Endodermal cell (in vitro differentiated cells): ENCODE data around the gene PYGO2. TPM values are rescaled to one million over a fixed set of nuclear protein-coding genes. Genes with fewer than 3 reads are reported as not detected.

Source experiments
- DNase-seq: peaks from one replicate; pipeline ENCODE4 v3.0.0-alpha.2; 2017
- H3K27ac ChIP-seq: 2 replicates; pipeline ENCODE4 v1.5.1; 2013; ENCODE audit warnings: mild to moderate bottlenecking, low read depth, low read length, moderate library complexity
- H3K27me3 ChIP-seq: 2 replicates; pipeline ENCODE4 v1.6.1; 2013; ENCODE audit warnings: mild to moderate bottlenecking, low read length, moderate library complexity; ENCODE audit not compliant: insufficient read depth, control insufficient read depth, poor library complexity, severe bottlenecking
- H3K36me3 ChIP-seq: 2 replicates; pipeline ENCODE4 v1.7.0; 2013; ENCODE audit warnings: mild to moderate bottlenecking, low read length, moderate library complexity; ENCODE audit not compliant: control insufficient read depth, insufficient read depth
- H3K4me1 ChIP-seq: one replicate; pipeline ENCODE4 v1.7.0; 2013; ENCODE audit warnings: low read length; ENCODE audit not compliant: control insufficient read depth, insufficient read depth
- H3K4me3 ChIP-seq: 2 replicates; pipeline ENCODE4 v1.5.1; 2013; ENCODE audit warnings: mild to moderate bottlenecking, low read length, moderate library complexity
- H3K9ac ChIP-seq: 2 replicates; pipeline ENCODE4 v1.6.1; 2013; ENCODE audit warnings: mild to moderate bottlenecking, low read length, moderate library complexity; ENCODE audit not compliant: poor library complexity, severe bottlenecking; ENCODE audit errors: extremely low read depth
- H3K9me3 ChIP-seq: 2 replicates; pipeline ENCODE4 v1.6.1; 2013; ENCODE audit warnings: mild to moderate bottlenecking, low read length, moderate library complexity; ENCODE audit not compliant: control insufficient read depth
- H3K27ac Mint-ChIP-seq: 2 replicates; pipeline ENCODE4 v1.8.0; 2020; ENCODE audit warnings: mixed read lengths
- H3K27me3 Mint-ChIP-seq: 2 replicates; pipeline ENCODE4 v1.8.0; 2021; ENCODE audit warnings: mild to moderate bottlenecking, mixed read lengths; ENCODE audit not compliant: insufficient read depth
- H3K36me3 Mint-ChIP-seq: 2 replicates; pipeline ENCODE4 v1.8.0; 2020; ENCODE audit warnings: low read depth, mixed read lengths
- H3K4me1 Mint-ChIP-seq: 2 replicates; pipeline ENCODE4 v1.8.0; 2020; ENCODE audit warnings: mixed read lengths
- H3K4me3 Mint-ChIP-seq: 2 replicates; pipeline ENCODE4 v1.8.0; 2020; ENCODE audit warnings: mild to moderate bottlenecking, moderate library complexity, mixed read lengths
- H3K9me3 Mint-ChIP-seq: 2 replicates; pipeline ENCODE4 v1.8.0; 2020; ENCODE audit warnings: mild to moderate bottlenecking, mixed read lengths
- WGBS, 2 experiments: methylation state at CpG; one replicate each; pipeline versions ENCODE4 v1.1.5 to v1.1.7; 2013; ENCODE audit warnings: missing lambda C conversion rate in 2 of 2, mixed read lengths in 1 of 2; ENCODE audit not compliant: insufficient coverage in 1 of 2, insufficient read length in 1 of 2; 5-methylcytosine and 5-hydroxymethylcytosine counted together
- total RNA-seq, 2 donors: library from RNA; stranded (reverse); fragmentation: NEBNext Ultra II Directional in 1 of 2; extraction: Animal tissue kit (Norgen Biotek cat#: 25700) in 1 of 2; gene quantifications; 2 replicates in 1 of 2; 3 replicates in 1 of 2; pipeline ENCODE4 v1.2.1, GENCODE V29; 2021
- TF ChIP-seq, protein P1 (sequence below): fragments of 200-600 bp; sonication (generic); conservative IDR thresholded peaks from 2 replicates; pipeline ENCODE4 v1.5.0; 2021; ENCODE audit warnings: antibody characterized with exemption, mild to moderate bottlenecking

The PYGO2 gene
- total RNA-seq, 2 donors from 2014 or later = 33.4 to 40.4 TPM

- Histone ChIP-seq H3K27ac (no peak overlapping the region), H3K9me3 (no peaks in the 10 kb centered on the region), H3K4me3 (no peak overlapping the region), H3K27me3 (no peaks in the 10 kb centered on the region), H3K36me3 (peaks cover 63% of the 10 kb centered on the region), H3K4me1 (no peaks in the 10 kb centered on the region), H3K9ac (no peak overlapping the region)
- H3K9me3 Mint-ChIP-seq = no peaks in the 10 kb centered on the region
- DNase-seq = no peak
- H3K4me3 Mint-ChIP-seq = no peak overlapping the region
- peaks cover 52% of the 10 kb centered on the region for H3K36me3 Mint-ChIP-seq
- no peak overlapping the region for H3K27ac Mint-ChIP-seq
- H3K4me1 Mint-ChIP-seq = peaks cover 30% of the 10 kb centered on the region
- H3K27me3 Mint-ChIP-seq = no peaks in the 10 kb centered on the region
- TF ChIP-seq, protein P1, sequence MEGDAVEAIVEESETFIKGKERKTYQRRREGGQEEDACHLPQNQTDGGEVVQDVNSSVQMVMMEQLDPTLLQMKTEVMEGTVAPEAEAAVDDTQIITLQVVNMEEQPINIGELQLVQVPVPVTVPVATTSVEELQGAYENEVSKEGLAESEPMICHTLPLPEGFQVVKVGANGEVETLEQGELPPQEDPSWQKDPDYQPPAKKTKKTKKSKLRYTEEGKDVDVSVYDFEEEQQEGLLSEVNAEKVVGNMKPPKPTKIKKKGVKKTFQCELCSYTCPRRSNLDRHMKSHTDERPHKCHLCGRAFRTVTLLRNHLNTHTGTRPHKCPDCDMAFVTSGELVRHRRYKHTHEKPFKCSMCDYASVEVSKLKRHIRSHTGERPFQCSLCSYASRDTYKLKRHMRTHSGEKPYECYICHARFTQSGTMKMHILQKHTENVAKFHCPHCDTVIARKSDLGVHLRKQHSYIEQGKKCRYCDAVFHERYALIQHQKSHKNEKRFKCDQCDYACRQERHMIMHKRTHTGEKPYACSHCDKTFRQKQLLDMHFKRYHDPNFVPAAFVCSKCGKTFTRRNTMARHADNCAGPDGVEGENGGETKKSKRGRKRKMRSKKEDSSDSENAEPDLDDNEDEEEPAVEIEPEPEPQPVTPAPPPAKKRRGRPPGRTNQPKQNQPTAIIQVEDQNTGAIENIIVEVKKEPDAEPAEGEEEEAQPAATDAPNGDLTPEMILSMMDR = no peak
- WGBS, 2 experiments = 99% methylated on average over 6 of the region's 7 CpGs; no CpG with 5 or more reads in 1 of the 2 experiments
These were observed 4.5 kb upstream of the PYGO2 start for GRCh38 chr1:154966111-154966510.

DNA sequence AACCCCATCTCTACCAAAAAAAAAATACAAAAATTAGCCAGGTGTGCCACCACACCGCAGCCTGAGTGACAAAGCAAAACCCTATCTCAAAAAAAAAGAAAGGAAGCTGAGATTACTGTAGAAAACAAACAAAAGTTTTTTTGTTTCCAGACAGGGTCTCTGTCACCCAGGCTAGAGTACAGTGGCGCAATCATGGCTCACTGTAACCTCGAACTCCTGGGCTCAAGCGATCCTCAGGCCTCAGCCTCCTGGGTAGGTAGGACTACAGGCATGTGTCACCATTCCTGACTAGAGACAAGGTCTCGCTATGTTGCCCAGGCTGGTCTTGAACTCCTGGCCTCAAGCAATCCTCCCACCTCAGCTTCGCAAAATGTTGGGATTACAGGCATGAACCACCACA, 2.8 kb upstream of the PYGO2 start:
- WGBS, 2 experiments = 98 to 100% methylated on average over 6 of the region's 6 CpGs
- no peak overlapping the region for H3K4me3 Mint-ChIP-seq
- H3K9me3 Mint-ChIP-seq = no peaks in the 10 kb centered on the region
- no peaks in the 10 kb centered on the region for H3K27me3 Mint-ChIP-seq
- Histone ChIP-seq H3K27ac (no peak overlapping the region), H3K4me1 (no peaks in the 10 kb centered on the region), H3K4me3 (no peak overlapping the region), H3K27me3 (no peaks in the 10 kb centered on the region), H3K9ac (no peak overlapping the region), H3K36me3 (peaks cover 67% of the 10 kb centered on the region), H3K9me3 (no peaks in the 10 kb centered on the region)
- TF ChIP-seq, protein P1 = no peak
- H3K4me1 Mint-ChIP-seq = peaks cover 28% of the 10 kb centered on the region
- peaks cover 60% of the 10 kb centered on the region for H3K36me3 Mint-ChIP-seq
- no peak for DNase-seq
- H3K27ac Mint-ChIP-seq = peak overlapping the region; percentile 52

GRCh38 chr1:154963643-154964042, 2.1 kb upstream of the PYGO2 start:
- H3K36me3 Mint-ChIP-seq = peaks cover 56% of the 10 kb centered on the region
- no peak overlapping the region for H3K9ac ChIP-seq
- H3K27me3 ChIP-seq = no peaks in the 10 kb centered on the region
- no peaks in the 10 kb centered on the region for H3K9me3 ChIP-seq
- TF ChIP-seq, protein P1 = no peak
- H3K9me3 Mint-ChIP-seq = no peaks in the 10 kb centered on the region
- no peak for DNase-seq
- peaks cover 22% of the 10 kb centered on the region for H3K4me1 Mint-ChIP-seq
- 94 to 99% methylated on average over 7 to 8 of the region's 8 CpGs for WGBS, 2 experiments
- peak overlapping the region; percentile 3 for H3K27ac Mint-ChIP-seq
- no peak overlapping the region for H3K4me3 ChIP-seq
- H3K4me3 Mint-ChIP-seq = no peak overlapping the region
- H3K36me3 ChIP-seq = peaks cover 73% of the 10 kb centered on the region
- H3K27me3 Mint-ChIP-seq = no peaks in the 10 kb centered on the region
- no peak overlapping the region for H3K27ac ChIP-seq
- H3K4me1 ChIP-seq = no peaks in the 10 kb centered on the region
